ENCODE measurements around the gene GFPT2.
A peak's percentile ranks its signal among the peaks of the same experiment; 100 is the strongest.
"Not testable (repeated sequence)": the region's sequence is repeated elsewhere in the genome, so short reads cannot be mapped to it uniquely, and the experiment has no call there.

Gene GFPT2

GRCh38 chr5:180311216-180311615, 41.9 kb downstream of the GFPT2 start:
- DNase-seq (ENCODE audit: low read depth in 3 of 3, low spot score in 1 of 3), result no peak

- no peak for DNase-seq (ENCODE audit: low read depth in 3 of 3, low spot score in 1 of 3)
Observed at GRCh38 chr5:180306796-180307195, 46.3 kb downstream of the GFPT2 start.

GRCh38 chr5:180305481-180305880, 47.7 kb downstream of the GFPT2 start:
- no peak for DNase-seq (ENCODE audit: low read depth in 3 of 3, low spot score in 1 of 3)

GRCh38 chr5:180304431-180305375, 48.4 kb downstream of the GFPT2 start:
- DNase-seq (ENCODE audit: low read depth in 3 of 3, low spot score in 1 of 3), result no peak

GRCh38 chr5:180304016-180304292, 49.2 kb downstream of the GFPT2 start:
- DNase-seq (ENCODE audit: low read depth in 3 of 3, low spot score in 1 of 3), result no peak

GRCh38 chr5:180303226-180304015, 49.7 kb downstream of the GFPT2 start:
- no peak for DNase-seq (ENCODE audit: low read depth in 3 of 3, low spot score in 1 of 3)

GRCh38 chr5:180302256-180302655, 50.9 kb downstream of the GFPT2 start:
- DNase-seq (ENCODE audit: low read depth in 3 of 3, low spot score in 1 of 3), result no peak

- DNase-seq (ENCODE audit: low read depth in 3 of 3, low spot score in 1 of 3), result no peak
Observed at GRCh38 chr5:180301253-180301652, 51.9 kb downstream of the GFPT2 start.

GRCh38 chr5:180299526-180299925, 53.6 kb downstream of the GFPT2 start:
- DNase-seq (ENCODE audit: low read depth in 3 of 3, low spot score in 1 of 3), result no peak

GRCh38 chr5:180299014-180299413, 54.1 kb downstream of the GFPT2 start:
- not testable (repeated sequence) for DNase-seq (ENCODE audit: low read depth in 3 of 3, low spot score in 1 of 3)

GRCh38 chr5:180297587-180298282, 55.4 kb downstream of the GFPT2 start:
- no peak for DNase-seq (ENCODE audit: low read depth in 3 of 3, low spot score in 1 of 3)

- no peak for DNase-seq (ENCODE audit: low read depth in 3 of 3, low spot score in 1 of 3)
Observed at GRCh38 chr5:180296771-180297170, 56.4 kb downstream of the GFPT2 start.

- DNase-seq (ENCODE audit: low read depth in 3 of 3, low spot score in 1 of 3), result no peak
Observed at GRCh38 chr5:180294913-180295555, 58.1 kb downstream of the GFPT2 start.

- no peak for DNase-seq (ENCODE audit: low read depth in 3 of 3, low spot score in 1 of 3)
Observed at GRCh38 chr5:180294411-180294810, 58.7 kb downstream of the GFPT2 start.

GRCh38 chr5:180291943-180292831, 60.9 kb downstream of the GFPT2 start, which contains the start of gene MAPK9:
Gene MAPK9 (minus strand): TSS chr5:180292083. CDS start chr5:180280561, 11,522 bp downstream.
- peak; percentile 63 to 76 (median 67) for DNase-seq (ENCODE audit: low read depth in 3 of 3, low spot score in 1 of 3)

GRCh38 chr5:180291234-180291940, 61.7 kb downstream of the GFPT2 start:
- no peak for DNase-seq (ENCODE audit: low read depth in 3 of 3, low spot score in 1 of 3)

- DNase-seq (ENCODE audit: low read depth in 3 of 3, low spot score in 1 of 3), result no peak
Observed at GRCh38 chr5:180290568-180291233, 62.4 kb downstream of the GFPT2 start.

- no peak for DNase-seq (ENCODE audit: low read depth in 3 of 3, low spot score in 1 of 3)
Observed at GRCh38 chr5:180289966-180290365, 63.2 kb downstream of the GFPT2 start.

- DNase-seq (ENCODE audit: low read depth in 3 of 3, low spot score in 1 of 3), result no peak
Observed at GRCh38 chr5:180289433-180289832, 63.7 kb downstream of the GFPT2 start.
